Measurements from ENCODE around the gene USP1. TPM values are rescaled to one million over a fixed set of nuclear protein-coding genes. Genes with fewer than 3 reads are reported as not detected.

The USP1 gene, protein sequence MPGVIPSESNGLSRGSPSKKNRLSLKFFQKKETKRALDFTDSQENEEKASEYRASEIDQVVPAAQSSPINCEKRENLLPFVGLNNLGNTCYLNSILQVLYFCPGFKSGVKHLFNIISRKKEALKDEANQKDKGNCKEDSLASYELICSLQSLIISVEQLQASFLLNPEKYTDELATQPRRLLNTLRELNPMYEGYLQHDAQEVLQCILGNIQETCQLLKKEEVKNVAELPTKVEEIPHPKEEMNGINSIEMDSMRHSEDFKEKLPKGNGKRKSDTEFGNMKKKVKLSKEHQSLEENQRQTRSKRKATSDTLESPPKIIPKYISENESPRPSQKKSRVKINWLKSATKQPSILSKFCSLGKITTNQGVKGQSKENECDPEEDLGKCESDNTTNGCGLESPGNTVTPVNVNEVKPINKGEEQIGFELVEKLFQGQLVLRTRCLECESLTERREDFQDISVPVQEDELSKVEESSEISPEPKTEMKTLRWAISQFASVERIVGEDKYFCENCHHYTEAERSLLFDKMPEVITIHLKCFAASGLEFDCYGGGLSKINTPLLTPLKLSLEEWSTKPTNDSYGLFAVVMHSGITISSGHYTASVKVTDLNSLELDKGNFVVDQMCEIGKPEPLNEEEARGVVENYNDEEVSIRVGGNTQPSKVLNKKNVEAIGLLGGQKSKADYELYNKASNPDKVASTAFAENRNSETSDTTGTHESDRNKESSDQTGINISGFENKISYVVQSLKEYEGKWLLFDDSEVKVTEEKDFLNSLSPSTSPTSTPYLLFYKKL
- 42.9 TPM for total RNA-seq (2021; ENCODE audit: unreplicated experiment)
- 13.0 TPM for polyA plus RNA-seq (2012; ENCODE audit: insufficient read length)
- percentile 95 among the genes with signal in this experiment for Bru-seq, nascent RNA
- BruChase-seq, experiment 1, labeled RNA remaining after a 2-hour chase, result percentile 99 among the genes with signal in this experiment
- percentile 97 among the genes with signal in this experiment for BruChase-seq, experiment 2, labeled RNA remaining after a 6-hour chase
- long read RNA-seq, transcript USP1-201 (9 exons, 3,996 nt), result major isoform, 66 of 122 reads
- long read RNA-seq, partial matches to known transcripts, result 40 of 122 reads
- long read RNA-seq, other reads (novel, unspliced or antisense), result 12 of 122 reads

DNA sequence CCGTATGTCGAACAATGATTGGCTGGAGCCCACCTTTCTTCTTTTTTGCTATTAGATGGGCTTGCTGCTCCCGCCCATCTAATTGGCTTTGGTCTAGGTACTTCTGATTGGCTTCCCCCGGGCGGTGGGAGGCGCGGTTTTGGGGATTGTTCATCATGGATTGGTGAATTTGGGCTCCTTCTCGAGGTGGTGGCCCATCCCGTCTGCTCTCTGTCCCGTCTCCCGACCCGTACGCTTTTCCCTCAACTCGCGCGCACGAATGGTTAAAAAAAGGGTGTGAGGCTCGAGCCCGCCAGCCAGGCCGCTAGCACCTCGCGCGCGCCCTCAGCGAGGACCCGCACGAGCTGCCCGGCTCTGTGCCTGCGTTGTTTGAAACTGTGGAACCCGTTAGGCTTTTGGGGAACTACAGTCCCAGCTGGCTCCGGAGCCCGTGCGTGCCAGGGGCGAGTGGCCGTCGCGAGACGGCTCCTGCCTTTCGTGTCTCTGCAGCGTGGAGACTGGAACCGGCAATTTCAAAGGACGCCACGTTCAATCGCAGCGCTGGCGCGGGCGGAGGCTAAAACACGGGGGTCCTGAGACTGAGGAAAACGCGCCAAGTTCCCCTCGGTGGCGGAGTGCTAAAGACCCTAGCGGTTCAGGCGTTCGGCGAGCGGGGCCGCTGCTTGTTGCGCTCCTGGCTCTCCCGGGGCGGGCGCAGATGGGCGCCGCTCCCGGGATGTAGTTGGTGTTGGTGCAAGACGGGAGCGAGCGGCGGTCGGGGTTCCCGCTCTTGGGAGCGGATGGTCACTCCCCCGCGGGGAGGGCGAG is at the start of gene USP1:
Gene USP1 (plus strand): TSS at position 584 of the 807 bp plus-strand sequence. CDS start 2,819 bp downstream, outside the sequence.
- no peaks in the 10 kb centered on the region for H3K9me3 ChIP-seq (ENCODE audit: control insufficient read depth, insufficient read depth, low read depth, low read length)
- H3K4me1 ChIP-seq (ENCODE audit: control insufficient read depth, insufficient read depth, low read length), result peaks cover 13% of the 10 kb centered on the region
- ChIA-PET POLR2A (interaction anchor here (1.2 kb wide), 1 partner anchor 9 kb away, joined by 5 read pairs; no protein-coding TSS in a partner anchor), CTCF (no interaction called here)
- DNase-seq (ENCODE audit: low read depth, low spot score) (peak; percentile 98), ATAC-seq (peak; percentile 93)
- H3K27ac ChIP-seq (ENCODE audit: low read length), result peak within 1 kb of the TSS; percentile 99
- BruUV-seq (replicated peaks), result no TSS peak
- no peaks in the 10 kb centered on the region for H3K27me3 ChIP-seq (ENCODE audit: control insufficient read depth, insufficient read depth, low read length)
- peaks cover 17% of the 10 kb centered on the region for H3K36me3 ChIP-seq (ENCODE audit: control insufficient read depth, insufficient read depth, low read length)
- in situ Hi-C loops (cut with HindIII; ENCODE audit: low pct_unique_long_range_greater_than_20kb, low sequenced_read_pairs) (no loop called here), intact Hi-C loops (cut with micrococcal nuclease; ENCODE audit: unreplicated experiment) (no loop called here)
- TF ChIP-seq POLR2AphosphoS5 (IDR thresholded peaks at IDR 0.05; ENCODE audit: low read depth, low read length), result peak; percentile 72
- TF ChIP-seq, protein P1, sequence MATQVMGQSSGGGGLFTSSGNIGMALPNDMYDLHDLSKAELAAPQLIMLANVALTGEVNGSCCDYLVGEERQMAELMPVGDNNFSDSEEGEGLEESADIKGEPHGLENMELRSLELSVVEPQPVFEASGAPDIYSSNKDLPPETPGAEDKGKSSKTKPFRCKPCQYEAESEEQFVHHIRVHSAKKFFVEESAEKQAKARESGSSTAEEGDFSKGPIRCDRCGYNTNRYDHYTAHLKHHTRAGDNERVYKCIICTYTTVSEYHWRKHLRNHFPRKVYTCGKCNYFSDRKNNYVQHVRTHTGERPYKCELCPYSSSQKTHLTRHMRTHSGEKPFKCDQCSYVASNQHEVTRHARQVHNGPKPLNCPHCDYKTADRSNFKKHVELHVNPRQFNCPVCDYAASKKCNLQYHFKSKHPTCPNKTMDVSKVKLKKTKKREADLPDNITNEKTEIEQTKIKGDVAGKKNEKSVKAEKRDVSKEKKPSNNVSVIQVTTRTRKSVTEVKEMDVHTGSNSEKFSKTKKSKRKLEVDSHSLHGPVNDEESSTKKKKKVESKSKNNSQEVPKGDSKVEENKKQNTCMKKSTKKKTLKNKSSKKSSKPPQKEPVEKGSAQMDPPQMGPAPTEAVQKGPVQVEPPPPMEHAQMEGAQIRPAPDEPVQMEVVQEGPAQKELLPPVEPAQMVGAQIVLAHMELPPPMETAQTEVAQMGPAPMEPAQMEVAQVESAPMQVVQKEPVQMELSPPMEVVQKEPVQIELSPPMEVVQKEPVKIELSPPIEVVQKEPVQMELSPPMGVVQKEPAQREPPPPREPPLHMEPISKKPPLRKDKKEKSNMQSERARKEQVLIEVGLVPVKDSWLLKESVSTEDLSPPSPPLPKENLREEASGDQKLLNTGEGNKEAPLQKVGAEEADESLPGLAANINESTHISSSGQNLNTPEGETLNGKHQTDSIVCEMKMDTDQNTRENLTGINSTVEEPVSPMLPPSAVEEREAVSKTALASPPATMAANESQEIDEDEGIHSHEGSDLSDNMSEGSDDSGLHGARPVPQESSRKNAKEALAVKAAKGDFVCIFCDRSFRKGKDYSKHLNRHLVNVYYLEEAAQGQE (IDR thresholded peaks at IDR 0.05; ENCODE audit: insufficient read depth in 1 of 2, low read depth in 2 of 2, low read length in 1 of 2), result no peak
- peak; percentile 74 for TF ChIP-seq TCF7L2 (IDR thresholded peaks at IDR 0.05; ENCODE audit: low read depth, low read length)
- TF ChIP-seq, protein P2, sequence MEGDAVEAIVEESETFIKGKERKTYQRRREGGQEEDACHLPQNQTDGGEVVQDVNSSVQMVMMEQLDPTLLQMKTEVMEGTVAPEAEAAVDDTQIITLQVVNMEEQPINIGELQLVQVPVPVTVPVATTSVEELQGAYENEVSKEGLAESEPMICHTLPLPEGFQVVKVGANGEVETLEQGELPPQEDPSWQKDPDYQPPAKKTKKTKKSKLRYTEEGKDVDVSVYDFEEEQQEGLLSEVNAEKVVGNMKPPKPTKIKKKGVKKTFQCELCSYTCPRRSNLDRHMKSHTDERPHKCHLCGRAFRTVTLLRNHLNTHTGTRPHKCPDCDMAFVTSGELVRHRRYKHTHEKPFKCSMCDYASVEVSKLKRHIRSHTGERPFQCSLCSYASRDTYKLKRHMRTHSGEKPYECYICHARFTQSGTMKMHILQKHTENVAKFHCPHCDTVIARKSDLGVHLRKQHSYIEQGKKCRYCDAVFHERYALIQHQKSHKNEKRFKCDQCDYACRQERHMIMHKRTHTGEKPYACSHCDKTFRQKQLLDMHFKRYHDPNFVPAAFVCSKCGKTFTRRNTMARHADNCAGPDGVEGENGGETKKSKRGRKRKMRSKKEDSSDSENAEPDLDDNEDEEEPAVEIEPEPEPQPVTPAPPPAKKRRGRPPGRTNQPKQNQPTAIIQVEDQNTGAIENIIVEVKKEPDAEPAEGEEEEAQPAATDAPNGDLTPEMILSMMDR (IDR thresholded peaks at IDR 0.05), result no peak
- peak; percentile 47; the same call in 1 of the 2 replicates for TF ChIP-seq SIN3A (IDR thresholded peaks at IDR 0.05; ENCODE audit: borderline replicate concordance, insufficient read depth, low read depth, low read length)
- H3K4me3 ChIP-seq (ENCODE audit: low read depth in 2 of 2, low read length in 2 of 2), result peak within 1 kb of the TSS; percentile 84 to 95

DNA sequence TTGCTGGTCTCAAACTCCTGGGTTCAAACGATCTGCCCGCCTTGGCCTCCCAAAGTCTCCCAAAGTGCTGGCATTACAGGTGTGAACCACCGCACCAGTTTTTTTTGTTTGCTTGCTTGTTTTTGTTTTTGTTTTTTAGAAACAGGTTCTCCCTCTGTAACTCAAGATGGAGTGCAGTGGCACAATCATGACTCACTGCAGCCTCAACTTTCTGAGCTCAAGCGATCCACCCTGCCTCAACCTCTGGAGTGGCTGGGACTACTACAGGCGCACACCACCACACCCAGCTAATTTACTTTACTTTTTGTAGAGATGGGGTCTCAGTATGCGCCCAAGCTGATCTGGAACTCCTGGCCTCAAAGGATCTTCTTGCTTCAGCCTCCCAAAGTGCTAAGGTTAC is 47.3 kb upstream of the USP1 start:
- no peak for DNase-seq (ENCODE audit: low read depth, low spot score)
- ChIA-PET POLR2A (no interaction called here), CTCF (no interaction called here)
- intact Hi-C loops (cut with micrococcal nuclease; ENCODE audit: unreplicated experiment) (no loop called here), in situ Hi-C loops (cut with HindIII; ENCODE audit: low pct_unique_long_range_greater_than_20kb, low sequenced_read_pairs) (no loop called here)
- no peak overlapping the region for H3K4me3 ChIP-seq (ENCODE audit: low read depth in 2 of 2, low read length in 2 of 2)
- H3K27ac ChIP-seq (ENCODE audit: low read length), result no peak overlapping the region
- TF ChIP-seq TCF7L2 (IDR thresholded peaks at IDR 0.05; ENCODE audit: low read depth, low read length), result no peak
- no peak for TF ChIP-seq SIN3A (IDR thresholded peaks at IDR 0.05; ENCODE audit: borderline replicate concordance, insufficient read depth, low read depth, low read length)
- TF ChIP-seq, protein P2 (IDR thresholded peaks at IDR 0.05), result no peak
- TF ChIP-seq POLR2AphosphoS5 (IDR thresholded peaks at IDR 0.05; ENCODE audit: low read depth, low read length), result no peak
- TF ChIP-seq, protein P1 (IDR thresholded peaks at IDR 0.05; ENCODE audit: insufficient read depth in 1 of 2, low read depth in 2 of 2, low read length in 1 of 2), result no peak
- H3K36me3 ChIP-seq (ENCODE audit: control insufficient read depth, insufficient read depth, low read length), result no peaks in the 10 kb centered on the region
- BruUV-seq (replicated peaks), result no TSS peak
- H3K4me1 ChIP-seq (ENCODE audit: control insufficient read depth, insufficient read depth, low read length), result no peaks in the 10 kb centered on the region
- no peak for ATAC-seq
- peaks cover 8% of the 10 kb centered on the region; the same call in 1 of the 2 replicates for H3K27me3 ChIP-seq (ENCODE audit: control insufficient read depth, insufficient read depth, low read length)
- no peaks in the 10 kb centered on the region for H3K9me3 ChIP-seq (ENCODE audit: control insufficient read depth, insufficient read depth, low read depth, low read length)
